Measurements from ENCODE around the gene KLHL2.
"Not testable (repeated sequence)": the region's sequence is repeated elsewhere in the genome, so short reads cannot be mapped to it uniquely, and the experiment has no call there.

KLHL2 gene

DNA sequence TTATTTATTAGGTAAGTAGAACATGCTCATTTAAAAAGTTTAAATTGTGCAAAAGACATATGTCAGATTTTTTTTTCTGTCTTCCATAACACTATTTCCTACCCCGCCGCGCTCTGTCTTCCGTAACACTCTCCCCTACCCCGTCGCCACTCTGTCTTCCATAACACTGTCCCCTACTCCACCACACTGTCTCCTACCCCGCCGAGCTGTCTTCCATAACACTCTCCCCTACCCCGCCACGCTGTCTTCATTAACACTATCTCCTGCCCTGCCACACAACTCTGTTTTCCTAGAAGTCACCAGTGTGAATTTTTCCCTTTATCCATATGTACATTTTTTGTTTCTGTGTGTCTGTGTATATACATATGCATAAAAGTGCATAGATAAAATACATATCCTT, 124.5 kb downstream of the KLHL2 start:
- DNase-seq: peak; percentile 17

- no peak for DNase-seq
Observed at GRCh38 chr4:165332502-165332901, 125.1 kb downstream of the KLHL2 start.

- DNase-seq: no peak
Observed at GRCh38 chr4:165335163-165335703, 127.9 kb downstream of the KLHL2 start.

DNA sequence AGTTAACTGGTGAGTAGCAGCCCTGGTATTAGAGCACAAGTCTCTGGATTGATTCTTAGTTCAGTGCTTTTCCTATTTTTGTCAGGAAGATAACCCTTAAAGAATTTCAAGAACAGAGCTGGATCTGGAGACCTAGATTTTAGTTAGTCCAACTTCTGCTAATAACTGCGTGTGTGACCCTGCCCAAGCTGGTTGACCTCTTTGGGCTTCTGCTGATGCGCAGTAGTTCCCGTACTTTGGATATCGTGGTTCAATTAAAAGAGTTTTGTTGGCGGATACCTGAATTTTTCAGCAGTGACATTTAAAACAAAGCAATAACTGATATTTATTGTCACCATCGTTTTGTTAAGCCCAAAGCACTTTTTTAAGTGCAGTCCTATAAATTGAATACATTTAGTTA, 129.4 kb downstream of the KLHL2 start:
- no peak for DNase-seq

DNA sequence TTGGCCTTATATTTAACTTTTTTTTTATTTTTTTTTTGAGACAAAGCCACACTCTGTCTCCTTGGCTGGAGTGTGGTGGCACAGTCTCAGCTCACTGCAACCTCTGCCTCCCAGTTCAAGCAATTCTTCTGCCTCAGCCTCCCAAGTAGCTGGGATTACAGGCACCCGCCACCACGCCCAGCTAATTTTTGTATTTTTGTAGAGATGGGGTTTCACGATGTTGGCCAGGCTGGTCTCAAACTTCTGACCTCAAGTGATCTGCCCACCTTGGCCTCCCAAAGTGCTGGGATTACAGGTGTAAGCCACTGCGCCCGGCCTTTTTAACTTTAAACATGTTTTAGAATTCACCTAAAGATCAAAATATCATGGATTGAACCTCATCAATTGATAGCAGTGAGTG, 135.0 kb downstream of the KLHL2 start:
- not testable (repeated sequence) for DNase-seq

GRCh38 chr4:165343353-165344191, 136.2 kb downstream of the KLHL2 start:
- DNase-seq: peak; percentile 8

DNA sequence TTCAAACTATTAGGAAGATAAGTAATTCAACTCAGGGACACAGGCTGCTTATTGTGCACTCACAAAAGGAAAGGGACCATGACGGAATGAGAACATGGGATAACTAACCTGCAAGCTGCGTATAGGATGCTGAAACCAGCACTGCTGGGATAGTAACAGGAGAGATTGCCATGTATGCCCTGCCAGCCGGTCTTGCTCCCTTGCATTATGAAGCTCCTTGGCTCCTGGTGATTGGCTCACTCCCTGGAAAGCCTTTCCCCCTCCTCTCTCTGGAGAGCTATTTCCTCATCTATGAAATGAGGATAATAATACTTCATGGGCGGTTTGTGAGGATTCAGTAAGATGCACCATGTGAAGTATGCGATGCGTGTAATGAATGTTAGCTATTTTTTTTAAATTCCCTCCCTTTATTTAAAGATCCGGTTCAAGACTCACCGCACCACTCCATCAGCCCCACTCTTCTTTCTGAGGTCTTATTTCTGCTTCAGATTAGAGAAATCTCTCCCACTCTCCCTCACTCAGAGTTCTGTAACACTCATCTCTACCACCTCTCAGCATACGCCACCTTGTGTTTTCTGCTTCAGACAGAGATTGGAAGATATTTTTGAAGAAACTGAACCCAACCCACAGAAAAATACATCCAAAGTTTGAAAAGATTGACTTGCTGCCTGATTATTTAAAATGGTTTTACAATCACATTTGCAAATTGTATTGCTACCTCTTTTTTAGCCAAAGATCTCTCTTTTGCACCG, 138.5 kb downstream of the KLHL2 start:
- no peak for DNase-seq

DNA sequence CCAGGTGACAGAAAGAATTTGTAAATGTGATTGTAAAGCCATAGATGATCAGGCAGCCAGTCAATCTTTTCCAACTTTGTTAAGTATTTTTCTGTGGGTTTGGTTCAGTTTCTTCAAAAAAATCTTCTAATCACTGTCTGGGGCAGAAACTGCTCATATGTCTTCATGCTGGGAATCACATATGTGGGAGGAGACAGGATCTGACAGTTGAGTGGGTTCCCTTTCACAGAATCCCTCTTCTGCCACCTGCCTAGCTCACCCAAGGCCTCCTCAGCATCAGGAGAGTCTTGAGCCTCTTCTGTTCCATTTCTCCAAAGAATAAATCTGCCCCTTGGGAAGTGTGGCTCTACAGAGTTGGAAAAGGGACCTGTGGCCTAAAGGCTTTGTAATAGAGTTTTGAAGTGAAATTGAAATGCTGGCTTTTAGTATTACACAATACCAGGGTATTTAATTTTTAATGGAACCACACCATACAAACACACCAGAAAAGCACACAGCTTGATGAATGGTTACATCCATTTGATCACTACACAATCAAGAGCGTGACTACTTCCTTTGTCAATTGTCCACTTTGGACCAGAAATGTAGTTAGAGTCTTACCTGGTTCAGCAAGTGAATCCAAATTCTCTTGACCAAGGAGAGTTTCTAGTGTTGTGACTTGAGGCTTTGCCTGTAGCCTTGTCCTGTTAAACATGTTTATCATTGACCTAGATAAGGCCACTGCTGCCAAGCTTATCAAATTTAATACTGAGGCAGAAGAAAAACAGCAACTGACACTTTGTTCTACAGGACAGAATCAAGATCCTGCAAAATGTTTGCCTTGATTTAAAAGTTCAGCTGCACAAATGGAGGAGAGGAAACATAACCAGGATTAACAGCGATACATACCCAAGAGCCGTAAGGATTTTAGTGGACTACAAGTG, 140.5 kb downstream of the KLHL2 start:
- DNase-seq: no peak

DNA sequence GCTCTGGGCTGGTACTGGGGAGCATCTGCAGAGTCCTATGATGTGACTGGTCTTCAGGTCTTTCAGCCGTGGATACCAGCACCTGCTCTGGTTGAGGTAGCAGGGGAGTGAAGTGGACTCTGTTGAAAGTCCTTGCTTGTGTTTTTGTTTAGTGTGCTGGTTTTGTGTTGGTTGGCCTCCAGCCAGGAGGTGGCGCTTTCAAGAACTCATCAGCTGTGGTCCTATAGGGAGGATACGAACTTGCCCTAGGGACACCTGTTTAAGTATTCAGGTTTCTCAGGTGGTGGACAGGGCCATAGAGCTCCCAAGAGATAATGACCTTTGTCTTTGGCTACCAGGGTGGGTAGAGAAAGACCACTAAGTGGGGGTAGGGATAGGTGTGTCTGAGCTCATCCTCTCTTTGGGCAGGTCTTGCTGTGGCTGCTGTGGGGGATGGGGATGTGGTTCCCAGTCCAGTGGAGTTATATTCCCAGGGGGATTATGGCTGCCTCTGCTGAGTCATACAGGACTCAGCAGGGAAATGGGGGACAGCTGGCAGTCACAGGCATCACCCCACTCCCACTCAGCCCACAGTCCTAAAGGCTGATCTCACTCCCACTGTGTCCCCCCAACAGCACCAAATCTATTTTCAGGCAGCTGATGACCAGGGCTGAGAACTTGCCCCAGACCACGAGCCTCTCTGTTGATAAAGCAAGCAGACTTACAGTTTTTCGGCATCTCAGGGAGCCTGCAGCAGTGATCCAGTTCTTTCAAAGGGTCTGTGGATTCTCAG, 144.2 kb downstream of the KLHL2 start:
- DNase-seq: no peak

- DNase-seq: peak; percentile 26
Observed at GRCh38 chr4:165355900-165356300, 148.5 kb downstream of the KLHL2 start.

DNA sequence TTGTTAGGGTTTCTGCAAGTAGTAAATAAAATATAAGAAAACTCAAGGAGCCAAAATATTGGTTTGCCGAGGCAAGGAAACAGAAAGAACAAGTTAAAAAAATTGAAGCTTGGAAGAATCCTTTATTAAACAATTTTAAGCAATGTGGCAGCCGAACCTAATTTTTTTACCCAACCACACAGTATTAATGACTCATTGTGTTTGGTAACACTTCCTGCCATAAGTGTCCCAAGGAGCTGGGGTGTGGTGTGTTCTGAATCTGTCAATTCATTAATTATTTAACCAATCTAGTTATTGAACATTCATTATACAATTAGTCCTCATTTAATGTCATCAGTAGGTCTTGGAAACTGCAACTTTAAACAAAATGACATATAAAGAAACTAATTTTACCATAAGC, 152.1 kb downstream of the KLHL2 start:
- no peak for DNase-seq

DNA sequence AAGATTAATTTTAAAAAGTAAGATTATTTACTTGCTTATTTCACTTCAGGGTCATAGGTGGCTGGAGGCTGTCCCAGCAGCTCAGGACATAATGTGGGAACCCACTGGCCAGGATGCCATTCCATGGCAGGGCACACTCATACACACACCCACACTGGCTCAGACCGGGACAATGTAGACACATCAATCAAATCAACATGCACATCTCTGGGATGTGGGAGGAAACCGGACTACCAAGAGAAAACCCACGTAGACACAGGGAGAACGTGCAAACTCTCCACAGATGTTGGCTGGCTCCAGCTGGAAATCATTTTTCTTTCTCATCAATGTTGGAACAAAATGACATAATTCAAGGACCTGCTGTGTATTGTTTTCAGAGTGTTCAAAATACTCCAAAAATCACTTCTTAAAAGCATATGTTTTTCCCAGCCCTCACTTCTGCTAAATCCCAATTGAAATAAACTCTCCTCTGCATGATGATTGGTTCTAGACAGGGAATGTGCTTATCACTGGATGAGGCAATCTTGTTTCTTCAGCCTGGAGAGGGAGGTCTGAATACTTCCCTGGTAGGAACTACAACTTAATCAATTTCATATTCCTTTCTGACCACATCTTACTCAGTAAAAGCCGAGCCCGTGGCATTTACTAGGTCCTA, 152.8 kb downstream of the KLHL2 start:
- DNase-seq: no peak

- DNase-seq: no peak
Observed at GRCh38 chr4:165360985-165361670, 153.8 kb downstream of the KLHL2 start.

- DNase-seq: no peak
Observed at GRCh38 chr4:165361810-165362209, 154.4 kb downstream of the KLHL2 start.

DNA sequence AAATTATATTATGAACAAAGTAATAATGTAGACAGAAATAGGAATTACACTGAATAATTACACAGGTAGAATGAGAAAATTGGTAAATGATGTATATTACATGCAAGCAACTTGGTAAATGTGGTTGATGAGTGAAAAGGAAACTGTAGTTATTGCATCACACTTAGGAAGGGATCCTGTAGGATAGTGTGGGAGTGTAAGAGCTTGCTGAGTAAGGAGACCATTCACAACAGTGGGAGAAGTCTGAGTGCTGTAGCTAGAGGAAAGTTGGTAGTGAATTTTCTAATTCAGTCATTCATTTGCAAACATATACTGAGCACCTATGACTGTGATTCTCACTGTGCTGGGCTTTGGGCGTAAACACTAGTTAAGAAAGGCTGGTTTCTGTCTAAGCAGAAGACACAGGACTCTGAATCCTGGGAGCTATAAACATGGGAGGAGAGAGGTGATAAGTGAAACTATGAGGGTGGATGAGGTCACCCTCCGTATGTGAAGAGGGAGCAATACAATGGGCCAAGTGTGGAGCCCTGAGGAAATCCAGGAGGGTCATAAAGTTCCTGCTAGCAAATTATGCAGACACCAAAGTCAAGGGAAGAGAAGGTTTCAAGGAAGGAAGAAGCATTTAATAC, 157.2 kb downstream of the KLHL2 start:
- DNase-seq: no peak

GRCh38 chr4:165367040-165367439, 159.7 kb downstream of the KLHL2 start:
- no peak for DNase-seq

GRCh38 chr4:165368114-165368513, 160.8 kb downstream of the KLHL2 start:
- no peak for DNase-seq

DNA sequence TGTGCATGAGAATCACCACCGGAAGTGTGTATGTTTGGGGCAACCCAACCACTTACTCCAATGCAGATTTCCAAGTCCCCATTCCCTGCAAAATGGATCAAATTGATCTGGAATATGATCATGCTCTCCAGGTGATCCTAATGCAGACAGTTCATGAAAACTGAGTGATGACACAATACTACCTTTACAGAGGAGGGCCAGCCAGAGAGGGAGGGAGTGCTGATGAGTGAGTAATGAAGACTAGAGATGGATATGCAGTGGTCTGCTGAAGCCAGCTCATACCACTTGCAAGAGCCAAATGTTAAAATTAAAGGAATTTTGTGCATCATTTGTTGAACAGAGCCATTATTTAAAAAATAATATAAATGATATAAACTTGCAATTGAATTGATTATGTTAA, 161.2 kb downstream of the KLHL2 start:
- DNase-seq: no peak

- DNase-seq: no peak
Observed at GRCh38 chr4:165369522-165369921, 162.2 kb downstream of the KLHL2 start.

GRCh38 chr4:165370530-165370929, 163.2 kb downstream of the KLHL2 start:
- DNase-seq: no peak
